ENCODE measurements around the gene BUD31.
"Not testable (repeated sequence)": the region's sequence is repeated elsewhere in the genome, so short reads cannot be mapped to it uniquely, and the experiment has no call there.

DNA sequence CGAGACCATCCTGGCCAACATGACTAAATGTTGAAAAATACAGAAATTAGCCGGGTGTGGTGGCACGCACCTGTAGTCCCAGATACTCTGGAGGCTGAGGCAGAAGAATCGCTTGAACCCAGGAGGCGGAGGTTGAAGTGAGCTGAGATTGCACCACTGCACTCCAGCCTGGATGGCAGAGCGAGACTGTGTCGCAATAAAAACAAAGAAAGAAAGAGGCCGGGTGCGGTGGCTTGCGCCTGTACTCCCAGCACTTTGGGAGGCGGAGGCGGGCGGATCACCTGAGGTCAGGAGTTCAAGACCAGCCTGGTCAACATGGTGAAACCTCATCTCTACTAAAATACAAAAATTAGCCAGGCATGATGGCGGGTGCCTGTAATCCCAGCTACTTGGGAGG, 21.5 kb upstream of the BUD31 start:
- TF ChIP-seq ZSCAN30 (tag by site-specific recombination; IDR thresholded peaks at IDR 0.05); MZF1 (tag by site-specific recombination; IDR thresholded peaks at IDR 0.05; ENCODE audit: borderline replicate concordance); YY1 (tag by site-specific recombination; IDR thresholded peaks at IDR 0.05): not testable (repeated sequence)
- TF ChIP-seq, protein P1, sequence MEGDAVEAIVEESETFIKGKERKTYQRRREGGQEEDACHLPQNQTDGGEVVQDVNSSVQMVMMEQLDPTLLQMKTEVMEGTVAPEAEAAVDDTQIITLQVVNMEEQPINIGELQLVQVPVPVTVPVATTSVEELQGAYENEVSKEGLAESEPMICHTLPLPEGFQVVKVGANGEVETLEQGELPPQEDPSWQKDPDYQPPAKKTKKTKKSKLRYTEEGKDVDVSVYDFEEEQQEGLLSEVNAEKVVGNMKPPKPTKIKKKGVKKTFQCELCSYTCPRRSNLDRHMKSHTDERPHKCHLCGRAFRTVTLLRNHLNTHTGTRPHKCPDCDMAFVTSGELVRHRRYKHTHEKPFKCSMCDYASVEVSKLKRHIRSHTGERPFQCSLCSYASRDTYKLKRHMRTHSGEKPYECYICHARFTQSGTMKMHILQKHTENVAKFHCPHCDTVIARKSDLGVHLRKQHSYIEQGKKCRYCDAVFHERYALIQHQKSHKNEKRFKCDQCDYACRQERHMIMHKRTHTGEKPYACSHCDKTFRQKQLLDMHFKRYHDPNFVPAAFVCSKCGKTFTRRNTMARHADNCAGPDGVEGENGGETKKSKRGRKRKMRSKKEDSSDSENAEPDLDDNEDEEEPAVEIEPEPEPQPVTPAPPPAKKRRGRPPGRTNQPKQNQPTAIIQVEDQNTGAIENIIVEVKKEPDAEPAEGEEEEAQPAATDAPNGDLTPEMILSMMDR (tag by site-specific recombination; IDR thresholded peaks at IDR 0.05): not testable (repeated sequence)
- TF ChIP-seq, protein P2, sequence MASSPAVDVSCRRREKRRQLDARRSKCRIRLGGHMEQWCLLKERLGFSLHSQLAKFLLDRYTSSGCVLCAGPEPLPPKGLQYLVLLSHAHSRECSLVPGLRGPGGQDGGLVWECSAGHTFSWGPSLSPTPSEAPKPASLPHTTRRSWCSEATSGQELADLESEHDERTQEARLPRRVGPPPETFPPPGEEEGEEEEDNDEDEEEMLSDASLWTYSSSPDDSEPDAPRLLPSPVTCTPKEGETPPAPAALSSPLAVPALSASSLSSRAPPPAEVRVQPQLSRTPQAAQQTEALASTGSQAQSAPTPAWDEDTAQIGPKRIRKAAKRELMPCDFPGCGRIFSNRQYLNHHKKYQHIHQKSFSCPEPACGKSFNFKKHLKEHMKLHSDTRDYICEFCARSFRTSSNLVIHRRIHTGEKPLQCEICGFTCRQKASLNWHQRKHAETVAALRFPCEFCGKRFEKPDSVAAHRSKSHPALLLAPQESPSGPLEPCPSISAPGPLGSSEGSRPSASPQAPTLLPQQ (tag by site-specific recombination; IDR thresholded peaks at IDR 0.05): not testable (repeated sequence)

All from HEK293 (cell line).